IMR-90 (cell line): Measurements from ENCODE around the gene TSPAN16. TPM values are rescaled to one million over a fixed set of nuclear protein-coding genes. Genes with fewer than 3 reads are reported as not detected.

Experiments used
- ATAC-seq: fragments of 200-7000 bp; cut with Tn5 transposase; 2 replicates; pipeline ENCODE4 v1.9.1; 2020; ENCODE audit warnings: low read depth, mild to moderate bottlenecking, moderate library complexity
- BruUV-seq: library from RNA; stranded (reverse); fragments of 400-500 nt; replicated peaks from 2 replicates; lab custom pipeline; 2021; lab: Mats Ljungman, UMichigan
- CTCF ChIA-PET: fragments of 300-600 bp; formaldehyde crosslinking; extraction: SDS; loops from one replicate; lab custom pipeline; 2021; ENCODE audit warnings: antibody characterized with exemption; lab: Yijun Ruan, JAX
- POLR2A ChIA-PET: fragments of 300-600 bp; sonication (Branson Sonifier 250); formaldehyde crosslinking; loops from one replicate; lab custom pipeline; 2022; ENCODE audit warnings: antibody characterized with exemption; ENCODE audit not compliant: unreplicated experiment; lab: Charles Lee
- DNase-seq: peaks from one replicate; pipeline ENCODE4 v3.0.0; 2013
- H2AFZ ChIP-seq: replicated peaks from 2 replicates; pipeline ENCODE3; 2013; ENCODE audit warnings: low read length, mild to moderate bottlenecking; ENCODE audit not compliant: poor library complexity
- H2AK5ac ChIP-seq: 2 replicates; pipeline ENCODE4 v1.6.1; 2013; ENCODE audit warnings: low read depth, low read length, inconsistent platforms
- H2AK9ac ChIP-seq: replicated peaks from 2 replicates; pipeline ENCODE3; 2013; ENCODE audit warnings: mild to moderate bottlenecking, low read depth, low read length, moderate library complexity; ENCODE audit not compliant: poor library complexity
- H2BK120ac ChIP-seq: 2 replicates; pipeline ENCODE4 v1.6.1; 2013; ENCODE audit warnings: low read depth, low read length, inconsistent platforms
- H2BK15ac ChIP-seq: 3 replicates; pipeline ENCODE4 v1.6.1; 2013; ENCODE audit warnings: low read depth, low read length, inconsistent platforms
- H2BK20ac ChIP-seq: 2 replicates; pipeline ENCODE4 v1.6.1; 2013; ENCODE audit warnings: low read depth, mild to moderate bottlenecking, inconsistent platforms, low read length, moderate library complexity
- H2BK5ac ChIP-seq: 2 replicates; pipeline ENCODE4 v1.6.1; 2013; ENCODE audit warnings: mild to moderate bottlenecking, low read depth, low read length, inconsistent platforms; ENCODE audit not compliant: poor library complexity, severe bottlenecking
- H3K14ac ChIP-seq: replicated peaks from 2 replicates; pipeline ENCODE4 v1.6.1; 2013; ENCODE audit warnings: low read depth, low read length, inconsistent platforms
- H3K18ac ChIP-seq: 2 replicates; pipeline ENCODE4 v1.6.1; 2013; ENCODE audit warnings: low read depth, low read length, control low read depth
- H3K23ac ChIP-seq: 2 replicates; pipeline ENCODE4 v1.6.1; 2013; ENCODE audit warnings: low read depth, low read length, inconsistent platforms
- H3K27ac ChIP-seq: 2 replicates; pipeline ENCODE4 v1.5.1; 2013; ENCODE audit warnings: mild to moderate bottlenecking, control low read depth, low read length; ENCODE audit not compliant: insufficient read depth
- H3K27me3 ChIP-seq: 2 replicates; pipeline ENCODE4 v1.6.1; 2013; ENCODE audit warnings: low read length; ENCODE audit not compliant: control insufficient read depth, insufficient read depth
- H3K36me3 ChIP-seq: 2 replicates; pipeline ENCODE4 v1.6.1; 2013; ENCODE audit warnings: low read length, mixed read lengths; ENCODE audit not compliant: control insufficient read depth, insufficient read depth
- H3K4ac ChIP-seq: 2 replicates; pipeline ENCODE4 v1.6.1; 2013; ENCODE audit warnings: low read depth, low read length, inconsistent platforms
- H3K4me1 ChIP-seq: 2 replicates; pipeline ENCODE4 v1.6.1; 2013; ENCODE audit warnings: low read length, mixed read lengths; ENCODE audit not compliant: control insufficient read depth, insufficient read depth
- H3K4me2 ChIP-seq: 2 replicates; pipeline ENCODE4 v1.6.1; 2013; ENCODE audit warnings: low read depth, mild to moderate bottlenecking, control low read depth, low read length, moderate library complexity
- H3K4me3 ChIP-seq: 2 replicates; pipeline ENCODE4 v1.5.1; 2013; ENCODE audit warnings: low read depth, mild to moderate bottlenecking, control low read depth, low read length, moderate library complexity; ENCODE audit not compliant: insufficient read depth
- H3K56ac ChIP-seq: 2 replicates; pipeline ENCODE4 v1.6.1; 2013; ENCODE audit warnings: low read length, inconsistent platforms; ENCODE audit not compliant: insufficient read depth; ENCODE audit errors: extremely low read depth
- H3K79me1 ChIP-seq, 2 experiments: 2 replicates each; pipeline ENCODE4 v1.6.1; 2013; ENCODE audit warnings: low read length in 2 of 2, inconsistent platforms in 1 of 2, low read depth in 1 of 2
- H3K9ac ChIP-seq: 2 replicates; pipeline ENCODE4 v1.6.1; 2013; ENCODE audit warnings: low read depth, low read length, control low read depth
- H3K9me1 ChIP-seq: 2 replicates; pipeline ENCODE4 v1.6.1; 2013; ENCODE audit warnings: low read length, inconsistent platforms; ENCODE audit not compliant: insufficient read depth
- H3K9me3 ChIP-seq: 2 replicates; pipeline ENCODE4 v1.6.1; 2013; ENCODE audit warnings: low read length; ENCODE audit not compliant: control insufficient read depth, insufficient read depth
- H4K20me1 ChIP-seq: 2 replicates; pipeline ENCODE4 v1.6.1; 2013; ENCODE audit warnings: low read length, inconsistent platforms; ENCODE audit not compliant: insufficient read depth
- H4K5ac ChIP-seq: 2 replicates; pipeline ENCODE4 v1.6.1; 2013; ENCODE audit warnings: mild to moderate bottlenecking, low read depth, low read length, control low read depth
- H4K8ac ChIP-seq, 2 experiments: 2 replicates each; pipeline ENCODE4 v1.6.1; 2013; ENCODE audit warnings: low read depth in 2 of 2, low read length in 2 of 2, control low read depth in 1 of 2, inconsistent platforms in 1 of 2
- H4K91ac ChIP-seq: 2 replicates; pipeline ENCODE4 v1.6.1; 2013; ENCODE audit warnings: low read depth, low read length, inconsistent platforms; ENCODE audit not compliant: insufficient read depth
- BHLHE40 ChIP-seq: fragments of 150-350 bp; IDR thresholded peaks from 2 replicates; pipeline ENCODE4 v1.6.1; 2016; ENCODE audit warnings: mild to moderate bottlenecking, low read depth, low read length
- CEBPB ChIP-seq: IDR thresholded peaks from 2 replicates; pipeline ENCODE4 v1.6.1; 2012; ENCODE audit warnings: low read depth, low read length, improper control_type of control experiment
- CHD1 ChIP-seq: IDR thresholded peaks from 2 replicates; pipeline ENCODE4 v1.6.1; 2012; ENCODE audit warnings: low read depth, low read length, improper control_type of control experiment
- FOS ChIP-seq: fragments of 150-350 bp; IDR thresholded peaks from 2 replicates; pipeline ENCODE4 v1.6.1; 2016; ENCODE audit warnings: low read depth, low read length
- MAFK ChIP-seq: IDR thresholded peaks from 2 replicates; pipeline ENCODE4 v1.6.1; 2012; ENCODE audit warnings: low read depth, low read length, improper control_type of control experiment
- MAZ ChIP-seq: IDR thresholded peaks from 2 replicates; pipeline ENCODE4 v1.6.1; 2012; ENCODE audit warnings: low read depth, mild to moderate bottlenecking, low read length, improper control_type of control experiment, moderate library complexity, borderline replicate concordance
- MXI1 ChIP-seq: IDR thresholded peaks from 2 replicates; pipeline ENCODE4 v1.6.1; 2012; ENCODE audit warnings: low read depth, mild to moderate bottlenecking, low read length, moderate library complexity, borderline replicate concordance
- NFE2L2 ChIP-seq: fragments of 150-350 bp; IDR thresholded peaks from 2 replicates; pipeline ENCODE4 v1.6.1; 2016; ENCODE audit warnings: low read depth, mild to moderate bottlenecking, low read length
- POLR2A ChIP-seq: IDR thresholded peaks from 2 replicates; pipeline ENCODE4 v1.6.1; 2012; ENCODE audit warnings: mild to moderate bottlenecking, low read depth, low read length
- RAD21 ChIP-seq: IDR thresholded peaks from 2 replicates; pipeline ENCODE4 v1.6.1; 2012; ENCODE audit warnings: low read length, improper control_type of control experiment
- RCOR1 ChIP-seq: IDR thresholded peaks from 2 replicates; pipeline ENCODE4 v1.6.1; 2012; ENCODE audit warnings: mild to moderate bottlenecking, low read length, improper control_type of control experiment; ENCODE audit not compliant: insufficient replicate concordance
- SMC3 ChIP-seq: fragments of 150-350 bp; IDR thresholded peaks from 2 replicates; pipeline ENCODE4 v1.6.1; 2016; ENCODE audit warnings: low read depth, mild to moderate bottlenecking, antibody characterized with exemption, low read length, moderate library complexity
- WGBS, 2 experiments: methylation state at CpG; one replicate each; pipeline versions ENCODE4 v1.1.5 to v1.1.7; 2013; ENCODE audit warnings: missing lambda C conversion rate in 2 of 2; ENCODE audit not compliant: insufficient read length in 1 of 2; ENCODE audit errors: extremely low coverage in 2 of 2; 5-methylcytosine and 5-hydroxymethylcytosine counted together
- dilution Hi-C: fragments of 300-500 bp; cut with HindIII; formaldehyde crosslinking; loops from one replicate; pipeline ENCODE4 v1.14.3; 2018; ENCODE audit warnings: low sequenced_read_pairs; ENCODE audit not compliant: unreplicated experiment
- in situ Hi-C: fragments of 300-500 bp; cut with MboI; formaldehyde crosslinking; loops from 3 replicates; pipeline ENCODE4 v1.14.3; 2019; ENCODE audit warnings: low sequenced_read_pairs, inconsistent platforms, mixed read lengths
- intact Hi-C: fragments of 100-400 bp; cut with micrococcal nuclease; formaldehyde crosslinking; loops from 2 replicates; pipeline ENCODE4 v1.10.0; 2022
- polyA plus RNA-seq, 3 experiments: library from polyadenylated mRNA; depleted of rRNA; stranded (reverse); fragments of >200 nt; gene quantifications; 2 replicates each; pipeline ENCODE4 v1.2.3, GENCODE V29; 2012; ENCODE audit warnings: low replicate concordance in 1 of 3
- total RNA-seq: library from RNA; depleted of rRNA; stranded (reverse); fragments of >200 nt; gene quantifications from 2 replicates; pipeline ENCODE4 v1.2.3, GENCODE V29; 2012
- TF ChIP-seq, protein P1 (sequence below): fragments of 150-350 bp; IDR thresholded peaks from 2 replicates; pipeline ENCODE4 v1.6.1; 2017; ENCODE audit warnings: mild to moderate bottlenecking, antibody characterized with exemption, low read length, low read depth
- TF ChIP-seq, protein P2 (sequence below): conservative IDR thresholded peaks from 2 replicates; pipeline ENCODE4 v1.5.1; 2012; ENCODE audit warnings: mild to moderate bottlenecking, low read depth, low read length, improper control_type of control experiment

Gene TSPAN16
- total and polyA plus RNA-seq, 2 of the 4 experiments (the other 2 are of a cell fraction): not detected

GRCh38 chr19:11355160-11356073 lies 59.5 kb downstream of the TSPAN16 start, which contains the start of gene PLPPR2 (continued):
- TF ChIP-seq CHD1 (no peak), MAFK (no peak)

DNA sequence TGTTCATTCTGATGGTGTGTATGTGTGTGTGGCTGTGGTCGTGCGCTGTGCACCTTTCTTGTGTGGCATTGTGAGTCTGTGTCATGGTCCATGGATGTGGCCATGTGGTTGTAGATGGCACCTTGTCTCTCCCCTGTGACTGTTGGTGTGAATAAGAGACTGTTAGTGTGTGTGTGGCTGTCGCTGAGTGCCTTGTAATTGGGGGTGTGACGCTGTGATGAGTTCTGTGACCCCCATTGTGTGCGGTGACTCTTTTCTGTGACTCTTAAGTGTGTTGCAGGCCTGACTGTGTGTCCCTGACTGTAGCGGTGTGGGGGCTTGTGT lies 60.1 kb downstream of the TSPAN16 start:
- dilution Hi-C loops (no loop called here), in situ Hi-C loops (no loop called here), intact Hi-C loops (no loop called here)
- Histone ChIP-seq H3K56ac (no peak overlapping the region), H2BK120ac (no peak overlapping the region; the same call in 1 of the 2 replicates), H2BK15ac (0 out of 3 replicates have a peak overlapping the region, but pooled peaks have one; percentile 0), H2AK5ac (peak overlapping the region; percentile 79), H3K4ac (peak overlapping the region; percentile 73), H3K23ac (peak overlapping the region; percentile 67), H3K9me3 (no peaks in the 10 kb centered on the region), H3K14ac (peak overlapping the region; percentile 92), H3K4me2 (peak overlapping the region; percentile 95), H3K4me3 (peak overlapping the region; percentile 85), H3K4me1 (peaks cover 8% of the 10 kb centered on the region), H3K9me1 (peaks cover 16% of the 10 kb centered on the region), H3K27me3 (no peaks in the 10 kb centered on the region), H2BK5ac (no peak overlapping the region), H3K9ac (peak overlapping the region; percentile 88), H4K91ac (peak overlapping the region; percentile 4; the same call in 1 of the 2 replicates), H4K20me1 (peaks cover 16% of the 10 kb centered on the region), H4K5ac (peak overlapping the region; percentile 11; the same call in 1 of the 2 replicates), H3K27ac (no peak overlapping the region; the same call in 1 of the 2 replicates), H2BK20ac (no peak overlapping the region), H2AFZ (peak overlapping the region; percentile 98), H3K79me1 (peaks cover 13 to 23% of the 10 kb centered on the region in 2 experiments), H4K8ac (0 out of 4 replicates have a peak overlapping the region, but pooled peaks of 1 of the 2 experiments have one; percentile 81), H3K18ac (no peak overlapping the region), H2AK9ac (peak overlapping the region; percentile 98), H3K36me3 (peaks cover 11% of the 10 kb centered on the region; the same call in 1 of the 2 replicates)
- 81% methylated on average over 5 of the region's 6 CpGs; no CpG with 5 or more reads in 1 of the 2 experiments for WGBS, 2 experiments
- ATAC-seq (no peak), DNase-seq (no peak)
- BruUV-seq: no TSS peak
- ChIA-PET CTCF (no interaction called here), POLR2A (no interaction called here)
- TF ChIP-seq CEBPB (no peak), FOS (no peak), BHLHE40 (no peak), SMC3 (no peak), MAZ (no peak), MXI1 (no peak), NFE2L2 (no peak), POLR2A (no peak), RCOR1 (no peak), MAFK (no peak), RAD21 (no peak)
- TF ChIP-seq, protein P1, sequence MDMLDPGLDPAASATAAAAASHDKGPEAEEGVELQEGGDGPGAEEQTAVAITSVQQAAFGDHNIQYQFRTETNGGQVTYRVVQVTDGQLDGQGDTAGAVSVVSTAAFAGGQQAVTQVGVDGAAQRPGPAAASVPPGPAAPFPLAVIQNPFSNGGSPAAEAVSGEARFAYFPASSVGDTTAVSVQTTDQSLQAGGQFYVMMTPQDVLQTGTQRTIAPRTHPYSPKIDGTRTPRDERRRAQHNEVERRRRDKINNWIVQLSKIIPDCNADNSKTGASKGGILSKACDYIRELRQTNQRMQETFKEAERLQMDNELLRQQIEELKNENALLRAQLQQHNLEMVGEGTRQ: no peak
- TF ChIP-seq, protein P2, sequence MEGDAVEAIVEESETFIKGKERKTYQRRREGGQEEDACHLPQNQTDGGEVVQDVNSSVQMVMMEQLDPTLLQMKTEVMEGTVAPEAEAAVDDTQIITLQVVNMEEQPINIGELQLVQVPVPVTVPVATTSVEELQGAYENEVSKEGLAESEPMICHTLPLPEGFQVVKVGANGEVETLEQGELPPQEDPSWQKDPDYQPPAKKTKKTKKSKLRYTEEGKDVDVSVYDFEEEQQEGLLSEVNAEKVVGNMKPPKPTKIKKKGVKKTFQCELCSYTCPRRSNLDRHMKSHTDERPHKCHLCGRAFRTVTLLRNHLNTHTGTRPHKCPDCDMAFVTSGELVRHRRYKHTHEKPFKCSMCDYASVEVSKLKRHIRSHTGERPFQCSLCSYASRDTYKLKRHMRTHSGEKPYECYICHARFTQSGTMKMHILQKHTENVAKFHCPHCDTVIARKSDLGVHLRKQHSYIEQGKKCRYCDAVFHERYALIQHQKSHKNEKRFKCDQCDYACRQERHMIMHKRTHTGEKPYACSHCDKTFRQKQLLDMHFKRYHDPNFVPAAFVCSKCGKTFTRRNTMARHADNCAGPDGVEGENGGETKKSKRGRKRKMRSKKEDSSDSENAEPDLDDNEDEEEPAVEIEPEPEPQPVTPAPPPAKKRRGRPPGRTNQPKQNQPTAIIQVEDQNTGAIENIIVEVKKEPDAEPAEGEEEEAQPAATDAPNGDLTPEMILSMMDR: no peak
